Posterior cingulate gyrus (tissue), 11 donors: Measurements from ENCODE around the gene APLNR.
"Not testable (repeated sequence)": the region's sequence is repeated elsewhere in the genome, so short reads cannot be mapped to it uniquely, and the experiment has no call there.

ENCODE experiments used
- DNase-seq, 10 donors: peaks; one replicate each; pipeline versions ENCODE4 v3.0.0 to v3.0.0-alpha.2; 2020 to 2021; ENCODE audit warnings: mixed read lengths in 3 of 10
- intact Hi-C: fragments of 100-400 bp; cut with DNase I; formaldehyde crosslinking; loops from one replicate; pipeline ENCODE4 v1.15.1; 2023

Gene APLNR

DNA sequence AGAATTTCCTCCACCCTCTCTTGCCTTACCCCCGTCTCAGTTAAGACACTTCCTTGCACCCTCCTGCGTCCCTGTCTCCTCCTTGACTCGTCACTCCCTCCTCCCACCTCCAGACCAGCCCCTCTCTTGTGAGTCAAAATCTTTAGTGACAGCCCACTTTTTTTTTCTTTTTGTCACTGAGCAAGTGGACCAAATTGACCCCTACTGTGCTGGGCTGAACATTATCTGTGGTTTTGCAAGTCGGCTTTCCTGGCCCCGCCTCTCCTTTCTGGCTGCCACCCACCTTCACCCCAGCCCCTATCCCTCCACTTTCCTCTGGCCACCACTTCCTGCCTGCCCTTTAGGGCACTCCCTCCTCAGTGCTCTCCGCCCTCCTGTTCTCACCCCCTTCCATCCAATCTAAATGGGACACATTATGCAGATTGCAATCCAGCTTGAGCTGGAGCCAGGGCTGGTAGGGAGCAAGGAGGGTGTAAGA, at the start of gene APLNR:
APLNR (minus strand) TSS at position 47 of the 478 bp plus-strand sequence. CDS start 246 bp downstream, outside the sequence.
- no peak for DNase-seq
- intact Hi-C loops: no loop called here

DNA sequence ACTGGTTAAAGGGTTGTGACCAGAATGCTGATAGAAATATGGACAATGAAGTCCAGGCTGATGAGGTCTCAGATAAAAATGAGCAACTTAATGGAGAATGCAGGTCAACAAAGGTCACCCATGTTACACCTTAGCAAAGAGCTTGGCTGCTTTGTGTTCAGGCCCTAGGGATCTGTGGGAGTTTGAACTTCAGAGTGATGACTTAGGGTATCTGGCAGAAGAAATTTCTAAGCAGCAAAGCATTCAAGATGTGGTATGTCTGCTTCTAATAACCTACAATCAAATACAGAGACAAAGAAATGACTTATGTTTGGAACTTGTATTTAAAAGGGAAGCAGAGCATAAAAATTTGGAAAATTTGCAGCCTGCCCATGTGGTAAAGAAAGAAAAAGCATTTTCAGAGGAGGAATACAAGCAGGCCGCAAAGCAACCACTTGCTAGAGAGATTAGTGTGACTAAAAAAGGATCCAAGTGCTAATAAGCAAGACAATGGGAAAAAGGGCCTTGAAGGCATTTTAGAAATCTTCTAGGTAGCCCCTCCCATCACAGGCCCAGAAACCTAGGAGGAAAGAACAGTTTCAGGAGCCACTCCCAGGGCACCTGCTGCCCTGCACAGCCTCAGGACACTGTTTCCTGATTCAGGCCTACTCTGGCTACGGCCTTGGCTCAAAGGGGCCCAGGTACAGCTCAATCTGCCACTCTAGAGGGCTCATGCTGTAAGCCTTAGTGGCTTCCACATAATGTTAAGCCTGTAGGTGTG, 46.4 kb upstream of the APLNR start:
- DNase-seq: no peak

DNA sequence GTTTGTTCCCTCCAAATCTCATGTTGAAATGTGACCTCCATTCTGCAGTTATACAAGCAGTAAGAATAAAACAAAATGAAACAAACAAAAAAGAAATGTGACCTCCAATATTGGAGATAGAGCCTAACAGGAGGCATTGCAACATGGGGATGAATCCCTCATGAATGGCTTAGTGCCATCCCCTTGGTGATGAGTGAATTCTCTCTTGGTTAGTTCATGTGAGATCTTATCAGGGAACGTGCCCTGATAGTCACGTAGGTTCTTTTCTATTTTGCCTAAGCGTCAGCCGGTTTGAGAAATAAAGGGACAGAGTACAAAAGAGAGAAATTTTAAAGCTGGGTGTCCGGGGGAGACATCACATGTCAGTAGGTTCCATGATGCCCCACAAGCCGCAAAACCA, 44.5 kb upstream of the APLNR start:
- DNase-seq, intact Hi-C loops: not testable (repeated sequence)

More for the DNA sequence above, 46.4 kb upstream of the APLNR start:
- intact Hi-C loops: no loop called here

DNA sequence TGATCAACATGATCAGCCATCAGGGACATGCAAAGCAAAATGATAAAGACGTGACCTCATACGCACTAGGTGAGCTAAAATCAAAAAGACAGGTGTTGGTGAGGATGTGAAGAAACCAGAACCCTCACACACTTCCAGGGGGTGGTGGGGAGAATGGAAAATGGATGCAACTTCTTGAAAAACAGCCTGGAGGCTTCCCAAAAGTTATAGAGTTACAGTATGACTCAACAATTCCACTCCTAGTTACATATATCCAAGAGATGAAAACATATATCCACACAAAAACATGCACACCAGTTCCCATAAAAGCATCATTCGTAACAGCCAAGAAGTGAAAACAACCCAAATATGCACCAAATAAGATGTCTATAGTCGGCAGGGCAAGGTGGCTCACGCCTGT, 42.1 kb upstream of the APLNR start:
- intact Hi-C loops: no loop called here
- no peak for DNase-seq

DNA sequence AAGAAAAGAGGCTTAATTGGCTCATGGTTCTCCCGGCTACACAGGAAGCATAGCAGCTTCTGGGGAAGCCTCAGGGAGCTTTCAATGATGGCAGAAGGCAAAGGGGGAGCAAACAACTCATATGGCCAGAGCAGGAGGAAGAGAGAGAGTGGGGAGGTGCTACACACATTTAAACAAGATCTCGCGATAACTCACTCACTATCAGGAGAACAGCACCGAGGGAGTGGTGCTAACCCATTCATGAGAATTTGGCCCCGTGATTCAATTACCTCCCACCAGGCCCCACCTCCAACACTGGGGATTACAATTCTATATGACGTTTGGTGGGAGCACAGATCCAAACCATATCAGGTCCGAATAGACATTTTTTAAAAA, 41.7 kb upstream of the APLNR start:
- intact Hi-C loops: no loop called here
- DNase-seq: no peak

DNA sequence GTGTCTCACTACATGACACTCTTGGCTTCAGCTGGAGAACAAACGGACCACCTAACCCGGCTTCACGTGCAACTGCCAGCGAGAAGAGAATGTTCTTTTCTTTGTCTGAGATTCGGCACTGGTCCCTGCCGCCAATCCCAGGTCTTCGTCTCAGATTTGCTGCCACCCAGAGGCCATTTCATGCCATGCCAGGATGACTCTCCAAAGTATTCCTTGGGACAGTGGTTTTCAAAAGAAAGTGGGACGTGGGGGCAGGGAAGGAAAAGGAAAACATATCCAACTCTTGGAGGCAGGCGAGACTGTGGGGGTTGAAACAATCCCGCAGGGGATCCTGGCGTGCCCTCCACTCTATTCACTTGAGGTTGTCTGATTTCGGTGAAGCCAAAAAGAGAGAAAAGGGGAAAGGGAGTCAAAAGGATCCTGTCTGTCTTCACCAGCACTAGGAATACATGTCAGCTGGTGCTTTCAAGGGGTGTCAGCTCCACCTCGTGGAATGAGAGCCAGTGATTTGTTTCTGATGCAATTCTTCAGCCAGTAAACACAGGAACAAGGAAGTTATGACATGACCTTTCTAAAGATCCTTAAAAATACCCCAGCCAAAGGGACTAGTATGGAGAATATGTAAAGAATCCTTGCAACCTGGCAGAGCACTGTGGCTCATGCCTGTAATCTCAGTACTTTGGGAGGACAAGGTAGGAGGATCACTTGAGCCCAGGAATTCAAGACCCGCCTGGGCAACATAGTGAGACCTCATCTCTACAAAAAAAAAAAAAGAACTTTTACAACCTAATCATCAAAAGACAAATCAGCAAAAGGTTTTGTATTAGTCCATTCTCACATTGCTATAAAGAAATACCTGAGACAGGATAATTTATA, 41.0 kb upstream of the APLNR start:
- intact Hi-C loops: no loop called here
- peak; percentile 48 to 94 (median 70) for DNase-seq

DNA sequence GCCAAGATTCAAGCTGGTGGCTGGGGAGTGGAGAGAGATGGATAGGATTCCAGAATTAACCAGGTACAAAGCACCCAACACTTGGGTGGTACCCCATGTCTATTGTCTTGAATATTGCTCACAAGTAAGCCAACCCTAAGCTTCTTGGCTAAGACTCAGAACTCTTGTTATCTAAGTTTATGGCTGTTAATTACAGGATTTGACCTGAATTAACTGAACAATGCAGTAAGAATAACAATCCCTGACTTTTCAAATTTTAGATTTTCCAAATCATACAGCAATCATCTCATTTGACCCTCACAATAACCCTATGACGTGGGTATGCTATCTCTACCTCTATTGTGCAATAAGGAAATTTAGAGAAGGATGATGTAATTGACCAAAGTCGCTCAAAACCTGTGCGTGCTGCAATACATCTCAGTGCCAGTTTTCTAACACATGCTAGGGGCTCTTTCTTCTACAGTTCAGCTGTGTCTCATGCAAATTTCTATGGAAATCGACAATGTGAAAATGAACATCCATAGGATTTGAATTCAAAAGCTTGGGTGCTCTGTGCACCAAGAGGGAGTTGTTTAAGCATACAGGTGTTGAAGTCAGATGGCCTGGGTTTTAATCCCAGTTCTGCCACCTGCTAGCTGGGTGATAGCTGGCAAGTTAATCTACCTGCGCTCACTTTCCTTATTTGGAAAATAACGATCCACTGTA, 40.1 kb upstream of the APLNR start:
- no peak for DNase-seq
- intact Hi-C loops: no loop called here

DNA sequence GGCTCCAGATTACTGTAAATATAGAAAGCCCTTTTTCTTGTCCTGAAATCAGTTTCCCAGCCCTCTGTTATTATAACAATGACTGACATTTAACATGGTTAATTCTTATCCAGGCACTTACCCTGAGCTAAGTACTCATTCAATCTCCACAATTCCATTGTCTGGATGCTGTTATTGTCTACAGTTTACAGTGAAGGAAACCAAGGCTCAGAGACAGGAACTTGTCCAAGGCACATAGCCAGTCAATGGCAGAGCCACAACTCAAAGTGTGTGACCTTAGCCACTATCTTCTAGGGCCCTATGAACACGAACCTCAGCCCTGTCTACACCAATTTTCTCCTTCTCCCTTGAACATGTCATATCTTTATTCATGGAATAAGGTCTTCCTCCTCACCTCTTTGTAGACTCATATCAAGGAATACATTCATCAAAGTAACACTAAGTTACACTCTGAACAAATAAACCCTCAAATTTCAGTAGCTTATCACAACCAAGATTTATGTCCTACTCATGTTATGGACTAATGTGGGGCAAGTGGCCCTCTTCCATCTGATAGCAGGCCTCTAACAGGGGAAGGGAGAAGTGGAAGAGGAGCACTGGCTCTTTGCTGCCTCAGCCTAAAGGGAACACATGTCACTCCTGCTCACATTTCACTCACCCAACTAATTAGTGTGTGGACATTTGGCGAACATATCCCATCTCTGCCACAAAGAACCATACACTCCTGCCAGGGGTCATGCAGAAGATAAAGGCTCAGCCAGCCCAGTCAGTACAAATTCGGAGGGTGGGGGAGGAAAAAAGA, 39.3 kb upstream of the APLNR start:
- no peak for DNase-seq
- intact Hi-C loops: no loop called here

DNA sequence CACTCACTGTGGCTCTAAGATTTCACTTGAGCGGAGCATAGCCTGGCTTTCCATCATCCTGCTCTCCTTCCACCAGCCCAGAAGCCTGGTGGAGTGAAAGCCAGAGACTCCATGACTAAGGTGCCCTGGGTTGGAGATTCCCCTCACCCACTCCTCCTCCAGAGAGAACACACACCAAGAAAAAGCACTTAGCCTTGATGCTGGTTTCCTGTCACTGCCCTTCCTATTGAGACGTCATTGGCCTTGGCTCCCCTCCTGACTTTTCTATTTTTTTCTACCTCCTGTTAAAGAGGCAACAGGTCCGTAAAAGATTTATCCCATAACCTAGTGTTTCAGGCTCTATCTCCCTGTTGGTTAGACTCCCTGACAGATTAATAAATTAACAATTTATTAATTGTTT, 38.5 kb upstream of the APLNR start:
- intact Hi-C loops: no loop called here
- no peak for DNase-seq

DNA sequence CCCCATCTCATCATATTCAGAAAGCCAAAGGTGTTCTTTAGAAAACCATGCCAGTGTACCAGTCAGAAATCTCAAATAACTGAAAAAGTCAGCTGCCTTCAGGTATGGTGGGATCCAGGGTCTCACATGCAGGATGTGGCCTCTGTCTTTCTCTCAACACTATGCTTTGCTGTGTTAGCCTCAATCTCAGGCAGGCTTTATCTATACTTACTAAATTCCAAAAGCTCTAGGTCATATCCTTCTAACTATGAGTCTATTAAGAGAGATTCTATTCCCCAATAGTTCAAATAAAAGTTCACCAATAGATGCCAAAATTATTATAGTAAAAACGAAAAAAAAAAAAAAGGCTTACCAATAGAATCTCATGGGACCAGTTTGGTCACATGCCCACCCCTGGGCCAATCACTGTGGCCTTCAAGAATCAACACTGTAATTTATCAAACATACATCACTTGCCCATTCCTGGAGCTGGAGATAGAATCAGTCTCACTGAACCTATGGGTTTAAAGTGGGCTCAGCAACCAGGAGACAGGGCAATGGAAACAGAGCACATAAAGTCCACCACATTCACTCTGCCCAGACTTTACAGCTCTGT, 38.0 kb upstream of the APLNR start:
- intact Hi-C loops: no loop called here
- no peak for DNase-seq

DNA sequence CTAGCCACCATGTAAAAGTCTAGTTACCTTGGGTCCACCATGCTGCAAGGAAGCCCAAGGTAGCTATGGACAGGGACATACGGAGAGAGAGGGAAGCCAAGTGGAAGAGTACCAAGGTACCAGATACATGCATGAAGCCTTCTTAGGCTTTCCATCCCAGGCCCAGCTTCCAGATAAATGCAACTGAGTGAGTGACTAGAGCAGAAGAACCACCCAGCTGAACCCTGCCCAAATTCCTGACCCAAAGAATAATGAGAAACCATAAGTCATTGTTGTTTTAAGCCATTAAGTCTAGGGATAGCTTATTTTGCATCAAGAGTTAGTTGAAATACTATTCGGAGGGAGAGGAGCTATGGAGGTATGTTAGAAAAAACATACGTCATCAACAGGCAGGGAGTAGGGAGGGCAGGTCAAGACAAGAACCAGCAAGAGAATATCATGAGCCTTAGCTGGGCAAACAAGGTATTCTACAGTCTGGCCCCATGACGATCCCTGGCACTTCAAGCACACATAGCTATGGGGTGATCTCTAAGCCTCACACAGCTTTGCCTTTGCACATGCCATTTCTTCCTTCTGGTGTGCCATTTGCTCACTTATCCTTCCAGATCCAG, 36.5 kb upstream of the APLNR start:
- intact Hi-C loops: no loop called here
- no peak for DNase-seq

DNA sequence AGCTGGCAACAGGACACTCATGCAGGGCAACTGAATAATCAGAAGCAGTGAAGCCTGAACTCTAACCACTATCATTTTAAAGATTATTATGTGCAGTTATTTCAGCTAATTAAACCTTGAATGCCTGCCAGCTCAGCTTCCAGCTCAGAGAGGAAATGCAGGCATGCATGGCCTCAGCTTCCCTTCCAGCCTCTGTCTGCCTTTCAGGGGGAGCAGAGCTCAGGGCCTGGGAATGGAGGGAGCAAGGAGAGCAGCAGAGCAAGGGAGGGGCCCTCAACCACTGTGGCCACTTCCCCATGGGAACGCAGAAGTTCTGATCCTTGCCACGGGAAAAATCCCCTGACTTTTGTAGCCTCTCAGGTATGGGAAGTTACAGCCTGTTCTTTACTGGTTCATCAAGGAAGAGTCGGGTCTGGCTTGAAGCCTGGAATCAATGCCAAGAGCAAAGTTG, 32.5 kb upstream of the APLNR start:
- no peak for DNase-seq
- intact Hi-C loops: no loop called here

DNA sequence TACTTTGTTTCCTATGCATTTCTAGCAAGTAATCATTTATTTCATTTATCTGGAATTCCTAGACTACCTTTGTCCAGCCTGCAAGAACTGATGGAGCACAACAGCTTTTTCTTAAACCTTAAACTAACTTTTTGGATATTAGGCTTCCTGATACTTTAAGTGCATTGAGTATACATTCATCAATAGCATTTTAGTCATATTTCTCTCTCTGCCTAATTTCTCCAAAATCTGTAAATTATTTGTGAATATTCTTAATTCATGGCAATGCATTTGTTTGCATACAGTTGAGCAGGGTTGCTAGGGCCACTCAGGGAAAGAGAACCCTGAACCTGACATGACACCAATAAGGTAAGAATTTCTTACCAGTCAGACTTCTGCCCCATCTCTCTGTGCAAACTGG, 29.1 kb upstream of the APLNR start:
- intact Hi-C loops: no loop called here
- DNase-seq: no peak

DNA sequence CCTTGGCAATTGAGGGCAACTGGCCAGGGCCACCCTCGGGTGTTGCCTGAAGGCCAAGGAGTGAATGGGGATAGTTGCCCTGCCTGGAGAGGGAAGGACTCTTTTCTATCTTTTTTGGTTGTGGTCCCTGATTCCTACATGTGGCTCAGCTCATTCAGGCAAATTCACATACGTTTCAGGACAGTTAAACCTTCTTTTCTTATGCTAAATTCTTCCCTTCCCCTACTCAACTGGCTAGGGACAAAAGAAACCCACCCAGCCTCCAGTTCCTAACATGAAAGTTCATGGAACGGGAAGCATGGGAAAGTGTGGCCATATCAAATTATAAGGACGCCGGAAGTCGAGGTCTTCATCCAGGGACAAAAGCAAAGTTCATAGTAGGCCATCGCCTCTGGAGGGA, 26.3 kb upstream of the APLNR start:
- no peak for DNase-seq
- intact Hi-C loops: no loop called here

DNA sequence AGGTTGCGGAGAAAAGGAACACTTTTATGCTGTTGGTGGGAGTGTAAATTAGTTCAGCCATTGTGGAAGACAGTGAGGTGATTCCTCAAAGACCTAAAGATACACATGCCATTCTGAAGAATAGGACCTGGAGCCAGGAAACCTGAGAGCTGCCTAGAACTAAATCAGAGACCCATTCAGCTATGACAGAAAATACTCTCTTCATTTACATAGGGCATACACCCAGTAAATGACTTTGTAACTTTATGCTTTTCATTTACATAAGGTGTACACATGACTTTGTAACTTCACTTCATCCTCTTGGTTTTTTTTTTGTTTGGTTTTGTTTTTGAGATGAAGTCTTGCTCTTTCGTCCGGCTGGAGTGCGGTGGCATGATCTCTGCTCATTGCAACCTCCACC, 25.1 kb upstream of the APLNR start:
- intact Hi-C loops: no loop called here
- no peak for DNase-seq

DNA sequence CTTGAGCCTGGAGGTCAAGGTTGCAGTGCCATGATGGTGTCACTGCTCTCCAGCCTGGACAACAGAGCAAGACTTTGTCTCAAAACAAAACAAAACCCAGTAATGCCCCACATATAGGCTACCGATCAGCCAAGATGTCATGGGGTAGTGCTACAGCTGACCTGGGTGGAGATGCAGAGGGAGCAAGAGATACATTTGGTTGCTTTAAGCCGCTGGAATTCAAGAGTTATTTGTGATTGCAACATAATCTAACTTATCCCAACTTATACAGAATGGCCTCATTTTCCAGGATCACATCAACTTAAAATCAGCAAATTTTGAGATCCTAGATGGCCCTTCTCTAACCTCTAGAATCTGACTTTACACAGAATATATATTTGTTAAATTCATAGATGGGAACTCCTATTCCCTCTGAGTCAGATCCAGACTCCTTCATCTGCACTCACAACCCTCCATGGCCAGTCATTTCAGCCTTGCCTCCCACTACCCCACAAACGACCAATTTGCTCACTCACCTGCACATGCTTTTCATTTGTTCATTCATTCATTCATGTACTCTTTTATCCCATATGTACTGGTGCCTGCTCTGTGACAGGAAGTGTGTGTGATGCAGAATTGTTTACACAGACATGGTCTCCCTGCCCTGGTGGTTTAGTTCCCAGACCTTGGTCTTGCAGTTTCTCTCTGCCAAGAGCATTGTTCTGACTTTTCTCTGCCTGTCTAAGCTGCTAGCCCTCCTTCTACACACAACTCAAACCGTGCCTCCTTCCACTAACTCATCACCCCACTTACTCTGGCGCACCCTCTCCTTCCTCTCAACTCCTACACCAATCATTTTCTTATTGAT, 24.1 kb upstream of the APLNR start:
- intact Hi-C loops: no loop called here
- DNase-seq: no peak

DNA sequence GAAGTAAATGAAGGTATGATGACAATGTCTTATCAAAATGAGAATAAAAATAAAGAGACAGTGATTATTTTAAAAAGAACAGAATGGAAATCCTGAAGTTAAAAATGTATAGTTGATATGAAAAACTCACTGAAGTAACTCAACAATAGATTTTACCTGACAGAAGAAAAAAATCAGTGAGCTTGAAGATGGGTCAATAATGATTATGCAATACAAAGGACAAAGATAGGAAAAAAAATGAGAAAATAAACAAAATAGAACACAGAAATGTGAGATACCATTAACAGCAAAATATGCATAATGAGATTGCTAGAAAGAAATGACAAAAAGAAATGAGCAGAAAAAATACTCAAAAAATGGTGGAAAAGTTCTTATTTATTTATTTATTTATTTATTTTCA, 19.1 kb upstream of the APLNR start:
- no peak for DNase-seq
- intact Hi-C loops: no loop called here

DNA sequence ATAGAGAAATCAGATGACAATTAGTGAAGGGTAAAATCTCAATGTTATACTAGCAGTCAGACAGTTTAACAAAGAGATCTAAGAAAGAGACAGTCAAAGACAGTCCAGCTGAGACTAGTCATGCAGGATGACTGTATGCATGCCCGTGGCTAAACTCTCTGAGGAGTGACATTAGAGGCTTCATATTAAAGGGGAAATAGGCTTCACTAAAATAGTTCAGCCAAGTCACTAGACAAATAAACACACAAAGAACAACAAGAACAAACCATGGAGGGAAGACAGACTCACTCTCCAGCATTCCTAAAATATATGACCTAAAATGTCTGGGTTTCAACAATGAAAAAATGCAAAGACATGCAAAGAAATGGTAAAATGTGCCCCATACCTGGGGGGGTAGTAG, 18.6 kb upstream of the APLNR start:
- no peak for DNase-seq
- intact Hi-C loops: no loop called here

DNA sequence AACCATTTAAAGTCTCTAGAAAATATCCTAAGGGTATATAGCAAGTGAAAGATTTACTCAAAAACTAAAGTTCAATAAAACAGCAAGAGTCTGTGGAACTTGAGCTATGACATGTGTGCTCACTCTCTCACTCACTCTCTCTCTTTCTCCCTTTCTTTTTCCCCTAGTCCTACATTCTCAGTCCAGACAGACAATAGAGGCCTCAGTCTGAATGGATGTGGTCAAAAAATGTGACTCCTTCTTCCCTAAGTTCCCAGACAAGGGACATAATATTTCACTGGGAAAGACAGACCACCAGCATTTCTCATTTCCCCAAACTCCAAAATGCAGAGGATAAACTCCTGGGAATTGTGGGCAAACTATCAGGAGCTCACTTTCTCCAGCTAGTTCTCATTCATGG, 17.6 kb upstream of the APLNR start:
- intact Hi-C loops: no loop called here
- no peak for DNase-seq
